NCI-H146 treated with DMSO at 0.1 percent for 48 hours (cell line): Measurements from ENCODE around the gene MT1G.
"Not testable (repeated sequence)": the region's sequence is repeated elsewhere in the genome, so short reads cannot be mapped to it uniquely, and the experiment has no call there.

ENCODE experiments used
- DNase-seq: peaks from one replicate; lab custom pipeline; 2025; ENCODE audit not compliant: unreplicated experiment; lab: John Stamatoyannopoulos, UW

Gene MT1G

DNA sequence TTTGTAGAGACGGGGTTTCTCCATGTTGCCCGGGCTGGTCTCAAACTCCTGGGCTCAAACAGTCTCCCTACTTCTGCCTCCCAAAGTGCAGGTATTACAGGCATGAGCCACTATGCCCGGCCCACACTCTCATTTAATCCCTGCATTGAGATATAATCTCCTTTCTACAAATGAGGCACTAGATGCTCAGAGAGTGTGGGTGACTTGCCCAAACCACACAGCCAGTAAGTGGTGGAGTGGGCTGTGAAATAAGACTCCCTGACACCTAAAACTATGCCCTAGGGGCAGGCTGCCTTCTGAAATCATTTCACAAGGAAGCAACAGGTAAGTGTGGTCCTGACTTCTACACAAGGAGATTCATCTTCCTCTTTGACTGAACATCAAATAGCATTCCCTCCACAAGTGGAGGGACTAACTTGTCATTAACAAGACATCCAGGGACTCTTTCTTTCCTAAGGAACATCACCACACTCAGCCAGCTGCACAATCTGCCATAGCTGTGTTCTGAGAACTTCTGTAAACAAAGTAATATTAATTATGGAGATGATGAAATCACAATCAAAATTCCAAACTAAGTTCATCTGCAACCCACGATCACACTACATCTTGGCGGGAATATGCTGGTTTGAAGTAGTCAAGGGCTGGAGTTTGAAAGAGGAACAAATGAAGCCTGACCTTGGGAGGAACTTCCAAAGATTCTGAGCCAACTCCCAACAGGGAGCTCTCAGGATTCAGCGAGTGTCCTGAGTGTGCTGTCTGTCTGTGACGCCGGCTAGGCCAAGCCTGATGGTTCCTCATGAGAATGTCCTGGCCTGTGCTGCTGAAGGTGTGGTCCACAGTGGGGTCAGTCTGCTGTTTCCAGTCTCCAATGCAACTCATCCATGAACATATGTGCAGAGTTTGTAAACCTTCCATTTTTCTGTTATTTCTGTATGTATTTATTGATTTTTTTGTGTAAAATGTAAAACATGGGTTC is 2.3 kb downstream of the MT1G start:
- DNase-seq = not testable (repeated sequence)

GRCh38 chr16:56664506-56664905 is 3.4 kb downstream of the MT1G start:
- no peak for DNase-seq

DNA sequence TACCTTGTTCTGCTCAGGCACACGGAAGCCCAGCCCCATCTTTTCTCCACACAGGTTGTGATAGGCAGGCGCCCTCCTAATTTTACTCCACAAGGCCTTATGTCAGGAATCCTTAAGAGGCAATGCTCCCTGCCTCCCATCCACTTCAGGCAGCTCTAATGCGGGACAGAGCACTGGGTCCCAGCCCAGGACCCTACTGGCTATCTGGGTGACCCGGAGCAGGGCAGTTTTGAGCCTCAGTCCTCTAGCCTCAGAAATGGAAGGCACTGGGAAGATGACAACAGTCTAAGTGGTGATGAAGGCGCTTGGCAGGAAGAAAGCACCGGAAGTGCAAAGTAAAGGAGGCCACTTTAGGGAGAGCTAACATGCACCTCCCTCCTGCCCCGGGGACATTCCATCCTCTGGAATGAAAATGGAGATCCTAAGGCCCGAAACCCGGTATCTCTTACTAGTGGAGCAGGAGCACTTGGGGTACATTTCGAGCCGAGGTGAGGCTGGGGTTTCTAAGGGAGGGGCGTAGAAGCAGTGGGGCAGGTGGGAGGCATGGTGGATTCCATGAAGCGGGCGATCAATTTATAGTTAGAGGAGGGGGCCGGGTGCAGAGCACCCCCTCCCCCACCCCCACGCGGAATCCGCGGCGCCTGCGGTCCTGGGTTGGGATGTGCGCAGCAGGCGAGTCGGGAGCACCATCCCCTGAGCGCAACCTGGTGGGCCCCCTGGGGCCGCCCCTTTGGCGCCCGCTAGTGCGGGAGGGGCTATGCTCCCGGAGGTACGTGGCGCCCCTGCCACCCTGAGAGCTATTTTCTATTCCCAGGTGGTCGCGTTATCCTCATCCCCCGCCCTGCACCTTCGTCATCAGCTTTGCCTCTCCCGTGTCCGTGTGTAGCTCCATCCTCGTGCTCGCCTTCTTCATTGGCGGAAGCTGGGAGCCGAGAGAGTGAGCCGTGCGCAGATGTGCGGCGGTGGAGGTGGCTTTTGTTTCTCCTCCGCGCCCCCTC is 5.2 kb downstream of the MT1G start:
- DNase-seq = no peak

- DNase-seq = no peak
Measured at GRCh38 chr16:56658327-56658875, 9.5 kb downstream of the MT1G start.

DNA sequence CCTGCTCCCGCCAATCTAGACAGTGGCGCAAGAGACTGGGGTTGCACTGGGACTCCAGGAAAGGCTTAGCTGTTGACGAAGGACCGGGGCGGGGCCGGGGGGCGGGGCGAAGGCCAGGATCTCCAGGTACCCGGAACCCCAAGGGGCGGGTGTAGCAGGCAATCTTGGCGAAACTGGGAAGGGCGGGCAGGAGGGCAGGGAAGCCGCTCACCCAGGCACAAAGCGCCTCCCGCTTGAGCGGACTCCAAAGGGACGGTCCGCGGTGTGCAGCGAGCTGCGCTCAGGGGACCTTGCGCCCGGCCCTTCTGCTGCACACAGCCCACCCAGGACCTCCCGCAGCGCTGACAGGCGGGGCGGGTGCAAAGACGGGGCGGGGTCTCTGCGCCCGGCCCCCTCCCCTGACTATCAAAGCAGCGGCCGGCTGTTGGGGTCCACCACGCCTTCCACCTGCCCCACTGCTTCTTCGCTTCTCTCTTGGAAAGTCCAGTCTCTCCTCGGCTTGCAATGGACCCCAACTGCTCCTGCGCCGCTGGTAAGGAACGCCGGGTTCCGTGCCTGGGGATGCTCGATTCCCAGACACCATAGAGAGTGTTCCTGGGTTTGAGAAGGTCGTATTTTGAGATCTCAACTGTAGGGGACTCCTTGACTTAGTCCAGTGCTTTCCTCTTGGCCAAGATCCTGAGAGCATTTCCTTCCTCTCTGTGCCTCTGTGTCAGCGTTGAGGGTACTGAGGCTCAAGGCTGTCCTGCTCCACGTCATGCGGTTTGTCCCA is 10.1 kb downstream of the MT1G start, which contains the start of gene MT1F:
TSS of gene MT1F (plus strand) at position 405 of the 772 bp plus-strand sequence. CDS start at position 505, 100 bp downstream.
- peak; percentile 50 for DNase-seq

GRCh38 chr16:56653218-56653617 is 14.6 kb downstream of the MT1G start:
- DNase-seq = no peak

GRCh38 chr16:56652600-56652999 is 15.3 kb downstream of the MT1G start:
- DNase-seq = no peak

DNA sequence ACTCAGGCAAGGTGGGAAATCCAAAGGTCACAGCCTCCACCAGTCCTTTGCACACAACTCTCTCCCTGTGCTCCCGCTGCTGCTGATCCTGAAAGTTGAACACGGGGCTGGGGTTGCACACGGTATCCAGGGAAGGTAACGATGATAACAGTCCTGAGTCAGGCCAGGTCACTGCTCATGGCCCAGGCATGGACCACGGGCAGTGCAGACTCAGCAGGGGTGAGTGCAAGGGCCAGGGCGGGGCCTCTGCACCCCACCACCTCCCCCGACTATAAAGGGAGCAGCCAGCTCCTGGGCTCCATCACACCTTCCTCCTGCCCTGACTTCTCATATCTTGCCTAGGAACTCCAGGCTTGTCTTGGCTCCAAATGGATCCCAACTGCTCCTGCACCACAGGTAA is 16.3 kb downstream of the MT1G start, which contains the start of gene MT1B:
TSS of gene MT1B (plus strand) at position 301 of the 400 bp plus-strand sequence. CDS start at position 369, 68 bp downstream.
- no peak for DNase-seq

DNA sequence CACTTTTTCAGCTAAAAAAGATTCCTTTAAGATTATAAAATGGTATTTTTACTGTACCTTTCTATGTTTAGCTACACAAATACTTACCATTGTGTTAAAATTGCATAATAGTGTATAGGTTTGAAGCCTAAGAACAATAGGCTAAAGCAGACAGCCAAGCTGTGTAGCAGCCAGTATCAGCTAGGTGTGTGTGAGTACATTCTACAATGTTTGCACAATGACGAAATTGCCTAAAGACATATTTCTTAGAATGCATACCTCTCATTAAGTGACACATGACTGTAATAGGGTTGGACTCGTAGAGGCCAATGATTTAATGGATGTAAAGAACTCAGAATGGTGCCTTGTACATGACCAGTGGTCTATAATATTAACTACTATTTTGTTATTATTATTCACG is 18.0 kb downstream of the MT1G start:
- DNase-seq = no peak

- DNase-seq = no peak
Measured at GRCh38 chr16:56649271-56649670, 18.6 kb downstream of the MT1G start.

DNA sequence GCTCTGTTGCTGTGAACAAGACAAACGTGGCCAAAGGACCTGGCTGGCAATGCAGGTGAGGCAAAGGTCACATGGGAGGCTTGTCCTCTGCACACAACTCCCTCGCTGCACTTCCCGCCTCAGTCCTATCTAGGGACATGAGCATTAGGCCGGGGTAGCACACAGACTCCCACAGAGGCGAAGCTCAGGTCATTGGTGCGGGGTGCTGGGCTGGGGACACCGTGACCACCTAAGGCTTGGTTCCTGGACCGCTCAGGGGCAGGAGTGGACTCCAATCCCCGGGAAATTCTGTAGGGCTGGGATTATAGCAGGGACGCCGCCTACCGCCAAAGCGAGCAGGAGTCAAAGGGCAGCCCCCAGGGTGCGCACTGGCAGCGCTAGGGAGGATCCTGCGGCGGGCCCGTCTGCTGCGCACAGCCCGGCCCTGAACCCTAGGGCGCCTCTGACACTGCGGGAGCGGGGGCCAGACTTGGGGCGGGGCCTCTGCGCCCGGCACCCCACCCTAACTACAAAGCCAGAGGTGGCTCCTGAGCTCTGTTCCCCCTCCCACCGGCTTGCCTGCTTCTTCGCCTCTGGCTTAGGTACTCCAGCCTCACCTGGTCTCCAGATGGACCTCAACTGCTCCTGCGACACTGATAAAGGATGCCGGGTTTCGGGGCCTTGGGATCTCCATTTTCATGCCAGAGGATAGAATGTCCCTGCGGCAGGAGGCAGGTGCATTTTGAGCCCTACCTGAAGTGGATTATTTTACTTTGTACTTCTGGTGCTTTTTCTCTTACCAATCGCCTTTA is 20.0 kb downstream of the MT1G start:
- DNase-seq = no peak

DNA sequence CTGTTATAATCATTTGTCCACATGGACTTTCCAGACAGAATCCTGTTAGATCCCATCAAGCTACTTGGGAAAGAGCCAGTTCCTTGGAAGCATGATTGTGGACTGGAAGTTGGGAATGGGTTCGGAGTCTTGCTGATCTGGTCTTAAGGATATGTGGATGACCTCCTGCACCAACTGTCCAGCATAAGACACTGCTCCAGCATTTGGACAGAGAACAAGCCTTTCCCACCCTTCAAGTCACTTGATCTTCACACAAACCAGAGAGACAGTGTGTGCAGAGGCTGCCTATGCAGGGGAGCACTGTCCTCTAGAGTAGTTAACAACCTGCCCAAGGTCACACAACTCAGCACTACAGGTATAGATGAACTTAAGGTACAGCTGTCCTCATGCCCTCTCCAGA is 22.0 kb downstream of the MT1G start:
- DNase-seq = no peak

DNA sequence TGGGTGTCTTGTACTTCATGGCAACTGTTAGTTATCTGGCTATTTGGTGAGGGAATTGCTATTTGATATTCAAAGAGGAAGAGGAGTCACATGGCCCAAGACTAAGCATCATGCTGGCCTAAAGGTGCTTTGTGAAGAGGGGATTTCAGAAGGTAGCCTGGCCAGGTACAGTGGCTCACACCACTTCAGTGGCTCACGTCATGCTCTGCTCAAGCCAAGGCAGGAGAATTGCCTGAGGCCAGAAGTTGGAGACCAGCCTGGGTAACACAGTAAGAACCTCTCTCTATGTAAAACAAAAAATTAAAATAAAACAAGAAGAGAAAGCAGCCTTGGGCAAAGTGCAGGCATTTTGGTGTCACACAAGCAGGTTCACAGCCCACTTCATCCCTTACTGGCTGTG is 22.6 kb downstream of the MT1G start:
- DNase-seq = no peak

- no peak for DNase-seq
Measured at GRCh38 chr16:56643833-56644232, 24.0 kb downstream of the MT1G start.

DNA sequence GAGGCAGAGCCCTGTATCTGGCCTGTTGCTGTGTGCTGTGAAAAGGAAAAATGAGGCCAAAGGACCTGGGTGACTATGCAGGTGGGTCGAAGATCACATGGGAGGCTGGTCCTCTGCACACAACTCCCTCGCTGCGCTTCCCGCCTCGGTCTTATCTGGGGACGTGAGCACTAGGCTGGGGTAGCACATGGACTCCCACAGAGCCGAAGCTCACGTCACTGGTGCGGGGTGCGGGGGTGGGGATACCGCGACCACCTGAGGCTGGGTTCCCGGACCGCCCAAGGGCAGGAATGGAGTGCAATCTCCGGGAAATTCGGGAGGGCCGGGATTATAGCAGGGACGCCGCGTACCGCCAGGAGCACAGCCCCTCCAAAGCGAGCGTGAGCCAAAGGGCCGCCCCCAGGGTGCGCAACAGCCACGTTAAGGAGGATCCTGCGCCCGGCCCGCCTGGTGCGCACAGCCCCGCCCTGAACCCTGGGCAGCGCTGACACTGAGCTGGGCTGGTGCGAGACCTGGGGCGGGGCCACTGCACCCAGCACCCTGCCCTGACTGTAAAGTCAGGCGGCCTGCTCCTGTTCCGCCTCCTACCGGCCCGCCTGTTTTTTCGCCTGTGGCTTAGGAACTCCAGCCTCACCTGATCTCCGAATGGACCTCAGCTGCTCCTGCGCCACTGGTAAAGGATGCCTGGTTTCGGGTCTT is 24.6 kb downstream of the MT1G start:
- no peak for DNase-seq

DNA sequence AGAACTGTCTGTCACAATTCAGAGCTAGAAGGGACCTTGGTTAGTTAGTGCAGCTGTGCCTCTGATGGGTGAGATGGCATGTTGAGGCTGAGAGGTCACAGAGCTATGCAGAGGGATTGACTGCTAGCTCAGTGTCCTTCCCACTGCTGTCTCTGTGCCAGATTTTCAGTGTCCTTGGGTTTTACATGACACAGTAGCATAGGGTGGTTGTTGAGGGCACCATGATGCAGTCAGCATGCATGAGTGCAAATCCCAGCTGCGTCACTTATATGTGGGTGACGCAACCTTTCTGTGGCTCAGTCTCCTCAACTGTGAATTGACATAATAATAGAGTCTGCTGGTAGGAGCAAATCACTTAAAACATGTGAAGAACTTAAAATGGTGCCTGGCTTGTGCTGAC is 26.7 kb downstream of the MT1G start:
- no peak for DNase-seq

DNA sequence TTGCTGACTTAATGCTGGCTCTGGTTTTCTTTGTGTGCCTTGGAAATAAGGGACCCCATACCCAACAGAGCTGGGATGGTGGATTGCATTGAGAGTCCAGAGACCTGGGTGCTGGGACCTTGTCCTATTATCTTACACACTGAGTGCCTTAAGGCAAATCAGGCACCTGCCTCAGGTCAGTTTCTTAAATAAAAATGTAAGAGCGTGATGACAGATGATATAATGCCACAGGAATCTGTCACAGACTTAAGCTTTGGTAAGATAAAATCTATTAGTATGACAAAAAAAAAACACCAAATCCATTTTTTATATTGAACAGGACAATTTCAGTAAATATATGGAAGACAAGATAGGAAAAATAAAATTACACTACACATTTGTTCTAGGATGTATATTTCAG is 27.8 kb downstream of the MT1G start:
- DNase-seq = no peak

DNA sequence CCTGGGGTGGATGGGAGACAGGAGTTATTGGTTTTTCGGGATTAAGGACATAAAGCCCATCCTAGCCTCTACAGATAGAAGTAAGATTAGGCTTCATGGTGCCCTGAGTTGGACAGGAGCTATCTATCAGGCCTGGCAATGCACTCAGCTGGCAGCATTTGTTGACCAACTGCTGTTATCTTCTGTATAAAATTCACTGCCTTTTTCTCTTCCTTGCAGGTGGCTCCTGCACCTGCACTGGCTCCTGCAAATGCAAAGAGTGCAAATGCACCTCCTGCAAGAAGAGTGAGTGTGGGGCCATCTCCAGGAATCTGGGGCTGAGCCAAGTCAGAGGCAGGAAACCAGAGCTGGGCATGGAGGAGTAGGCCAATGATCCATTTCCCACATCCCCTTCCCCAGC is 28.8 kb downstream of the MT1G start:
- no peak for DNase-seq
